ENCODE data around the gene SLC25A41. TPM values are rescaled to one million over a fixed set of nuclear protein-coding genes. Genes with fewer than 3 reads are reported as not detected.

The SLC25A41 gene
- total and polyA plus RNA-seq, 2 donors (not counting 1 experiment from before 2014, with no cell fraction given), result 0.30 to 0.48 TPM

DNA sequence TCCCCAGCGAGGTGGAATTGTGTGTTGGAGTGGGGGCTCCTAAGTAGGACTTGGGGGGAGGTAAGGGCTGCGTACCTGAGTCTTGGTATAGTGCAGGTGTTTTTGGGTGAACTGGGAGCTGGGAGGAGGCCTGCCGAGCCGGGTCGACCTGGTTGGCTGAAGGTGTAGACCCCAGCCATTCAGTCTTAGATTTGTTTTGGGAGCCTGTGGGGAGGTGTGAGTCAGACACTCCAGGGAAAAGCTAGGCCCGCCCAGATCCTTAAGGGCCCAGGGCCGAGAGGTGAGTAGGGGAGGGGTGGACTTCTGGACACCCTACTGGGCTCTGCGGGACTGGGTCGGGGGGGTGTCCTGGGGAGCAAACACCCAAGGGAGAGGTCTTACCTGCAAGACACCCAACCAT, 31.4 kb upstream of the SLC25A41 start:
- H3K27me3 ChIP-seq (replicated peaks in 1 of 4; ENCODE audit: control extremely low read depth in 1 of 4, control insufficient read depth in 3 of 4, insufficient read depth in 4 of 4, low read length in 3 of 4), result peaks cover 0 to 15% (median 6%) of the 10 kb centered on the region in 4 experiments
- peak overlapping the region; percentile 29 for H3K4me3 Mint-ChIP-seq
- DNase-seq (no peak), ATAC-seq (ENCODE audit: low read depth) (no peak)
- H3K27ac Mint-ChIP-seq, result no peak overlapping the region
- intact Hi-C loops (cut with micrococcal nuclease), result no loop called here
- 75% methylated on average over 7 of the region's 9 CpGs for WGBS (ENCODE audit: insufficient coverage)
- no peaks in the 10 kb centered on the region for H3K79me2 ChIP-seq (ENCODE audit: control insufficient read depth, insufficient read depth, low read length)
- H3K4me1 ChIP-seq (ENCODE audit: control insufficient read depth in 2 of 2, insufficient read depth in 2 of 2, low read length in 2 of 2), result peaks cover 11 to 17% of the 10 kb centered on the region in 2 donors
- peaks cover 0 to 10% (median 0%) of the 10 kb centered on the region in 3 donors for H3K9me3 ChIP-seq (ENCODE audit: control extremely low read depth in 1 of 3, control insufficient read depth in 2 of 3, insufficient read depth in 1 of 3, low read length in 2 of 3)
- no peaks in the 10 kb centered on the region for H3K9me3 Mint-ChIP-seq (ENCODE audit: insufficient read depth)
- no peak overlapping the region for H3K4me3 ChIP-seq (ENCODE audit: control extremely low read depth in 1 of 5, extremely low read depth in 1 of 5, insufficient read depth in 1 of 5, low read depth in 2 of 5, low read length in 4 of 5)
- H3K4me1 Mint-ChIP-seq, result peaks cover 19% of the 10 kb centered on the region
- no peak overlapping the region for H3K27ac ChIP-seq (ENCODE audit: low read length in 2 of 2)
- CTCF ChIA-PET, result interaction anchor here (1.0 kb wide), 1 partner anchor 38 kb away, joined by 3 read pairs; no protein-coding TSS in a partner anchor
- TF ChIP-seq EZH2 (IDR thresholded peaks at IDR 0.05; ENCODE audit: borderline replicate concordance, insufficient read depth, low read depth, low read length, poor library complexity, severe bottlenecking), result no peak
- TF ChIP-seq, protein P1, sequence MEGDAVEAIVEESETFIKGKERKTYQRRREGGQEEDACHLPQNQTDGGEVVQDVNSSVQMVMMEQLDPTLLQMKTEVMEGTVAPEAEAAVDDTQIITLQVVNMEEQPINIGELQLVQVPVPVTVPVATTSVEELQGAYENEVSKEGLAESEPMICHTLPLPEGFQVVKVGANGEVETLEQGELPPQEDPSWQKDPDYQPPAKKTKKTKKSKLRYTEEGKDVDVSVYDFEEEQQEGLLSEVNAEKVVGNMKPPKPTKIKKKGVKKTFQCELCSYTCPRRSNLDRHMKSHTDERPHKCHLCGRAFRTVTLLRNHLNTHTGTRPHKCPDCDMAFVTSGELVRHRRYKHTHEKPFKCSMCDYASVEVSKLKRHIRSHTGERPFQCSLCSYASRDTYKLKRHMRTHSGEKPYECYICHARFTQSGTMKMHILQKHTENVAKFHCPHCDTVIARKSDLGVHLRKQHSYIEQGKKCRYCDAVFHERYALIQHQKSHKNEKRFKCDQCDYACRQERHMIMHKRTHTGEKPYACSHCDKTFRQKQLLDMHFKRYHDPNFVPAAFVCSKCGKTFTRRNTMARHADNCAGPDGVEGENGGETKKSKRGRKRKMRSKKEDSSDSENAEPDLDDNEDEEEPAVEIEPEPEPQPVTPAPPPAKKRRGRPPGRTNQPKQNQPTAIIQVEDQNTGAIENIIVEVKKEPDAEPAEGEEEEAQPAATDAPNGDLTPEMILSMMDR (IDR thresholded peaks at IDR 0.05), result no peak
- H3K36me3 ChIP-seq (replicated peaks in 1 of 2; ENCODE audit: control extremely low read depth in 1 of 2, control insufficient read depth in 1 of 2, extremely low read depth in 1 of 2, insufficient read depth in 2 of 2, low read length in 1 of 2), result peaks cover 0 to 18% of the 10 kb centered on the region in 2 experiments
- no peak overlapping the region for H3K9ac ChIP-seq (ENCODE audit: low read length)
- peak overlapping the region; percentile 85 for H3K4me2 ChIP-seq (replicated peaks; ENCODE audit: low read depth, low read length, poor library complexity, severe bottlenecking)
- POLR2A ChIA-PET, result interaction anchor here (1.3 kb wide), 1 partner anchor 52 kb away, joined by 6 read pairs; no protein-coding TSS in a partner anchor
- H3K27me3 Mint-ChIP-seq, result no peaks in the 10 kb centered on the region
- no peaks in the 10 kb centered on the region for H4K20me1 ChIP-seq (ENCODE audit: control insufficient read depth, insufficient read depth, low read length, poor library complexity, severe bottlenecking)
- no peak overlapping the region for H2AFZ ChIP-seq (ENCODE audit: insufficient read depth, low read depth, low read length, poor library complexity, severe bottlenecking)

DNA sequence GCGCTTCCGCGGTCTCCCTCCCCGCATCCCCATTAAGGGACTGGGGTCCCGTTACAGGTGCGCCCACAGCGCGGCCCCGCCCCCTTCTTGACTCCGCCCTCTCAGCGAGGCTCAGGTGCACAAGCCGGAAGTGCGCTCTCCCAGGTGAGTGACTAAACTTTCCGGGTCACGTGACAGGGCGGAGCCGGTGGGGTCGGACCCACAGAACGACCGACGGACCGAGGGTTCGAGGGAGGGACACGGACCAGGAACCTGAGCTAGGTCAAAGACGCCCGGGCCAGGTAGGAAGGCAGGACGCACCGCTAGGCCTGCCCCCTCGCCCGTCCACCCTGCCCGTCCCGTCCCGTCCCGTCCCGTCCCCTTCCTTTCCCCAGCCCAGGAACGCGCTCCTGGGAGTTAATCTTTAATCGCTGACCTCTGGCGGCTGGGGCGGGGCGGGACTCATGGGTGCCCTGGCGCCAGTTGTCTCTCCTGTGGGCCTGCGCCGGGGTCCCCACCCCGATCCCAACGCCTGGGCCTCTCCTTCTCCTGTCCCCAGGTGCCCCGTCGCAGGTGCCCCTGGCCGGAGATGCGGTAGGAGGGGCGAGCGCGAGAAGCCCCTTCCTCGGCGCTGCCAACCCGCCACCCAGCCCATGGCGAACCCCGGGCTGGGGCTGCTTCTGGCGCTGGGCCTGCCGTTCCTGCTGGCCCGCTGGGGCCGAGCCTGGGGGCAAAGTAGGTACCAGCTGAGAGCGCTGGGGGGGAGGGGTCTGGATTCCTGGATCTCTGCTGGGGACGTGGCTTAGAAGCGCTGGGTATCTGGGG, 30.7 kb upstream of the SLC25A41 start, which contains the start of gene CRB3:
TSS of gene CRB3 (plus strand) at position 202 of the 804 bp plus-strand sequence. CDS start at position 633, 431 bp downstream.
- Histone ChIP-seq H2AFZ (ENCODE audit: insufficient read depth, low read depth, low read length, poor library complexity, severe bottlenecking) (peak within 1 kb of the TSS; percentile 70), H3K4me3 (ENCODE audit: control extremely low read depth in 1 of 5, extremely low read depth in 1 of 5, insufficient read depth in 1 of 5, low read depth in 2 of 5, low read length in 4 of 5) (peak within 1 kb of the TSS in 4 of 5 experiments; percentile 23 to 50 (median 32)), H3K9ac (ENCODE audit: low read length) (peak within 1 kb of the TSS; percentile 45), H3K27ac (ENCODE audit: low read length in 2 of 2) (no peak within 1 kb of the TSS), H4K20me1 (ENCODE audit: control insufficient read depth, insufficient read depth, low read length, poor library complexity, severe bottlenecking) (no peaks in the 10 kb centered on the region), H3K4me2 (replicated peaks; ENCODE audit: low read depth, low read length, poor library complexity, severe bottlenecking) (peak within 1 kb of the TSS; percentile 85), H3K27me3 (replicated peaks in 1 of 4; ENCODE audit: control extremely low read depth in 1 of 4, control insufficient read depth in 3 of 4, insufficient read depth in 4 of 4, low read length in 3 of 4) (peaks cover 0 to 15% (median 6%) of the 10 kb centered on the region in 4 experiments), H3K4me1 (ENCODE audit: control insufficient read depth in 2 of 2, insufficient read depth in 2 of 2, low read length in 2 of 2) (peaks cover 11 to 21% of the 10 kb centered on the region in 2 donors), H3K36me3 (replicated peaks in 1 of 2; ENCODE audit: control extremely low read depth in 1 of 2, control insufficient read depth in 1 of 2, extremely low read depth in 1 of 2, insufficient read depth in 2 of 2, low read length in 1 of 2) (peaks cover 0 to 12% of the 10 kb centered on the region in 2 experiments), H3K79me2 (ENCODE audit: control insufficient read depth, insufficient read depth, low read length) (no peaks in the 10 kb centered on the region), H3K9me3 (ENCODE audit: control extremely low read depth in 1 of 3, control insufficient read depth in 2 of 3, insufficient read depth in 1 of 3, low read length in 2 of 3) (peaks cover 0 to 10% (median 0%) of the 10 kb centered on the region in 3 donors)
- TF ChIP-seq, protein P1 (IDR thresholded peaks at IDR 0.05), result no peak
- TF ChIP-seq EZH2 (IDR thresholded peaks at IDR 0.05; ENCODE audit: borderline replicate concordance, insufficient read depth, low read depth, low read length, poor library complexity, severe bottlenecking), result no peak
- ATAC-seq (ENCODE audit: low read depth), result no peak
- POLR2A ChIA-PET, result interaction anchor here (1.1 kb wide), 1 partner anchor 17 kb away, joined by 4 read pairs; the partner anchor contains the start of gene DENND1C
- H3K4me1 Mint-ChIP-seq, result peaks cover 21% of the 10 kb centered on the region
- no peaks in the 10 kb centered on the region for H3K9me3 Mint-ChIP-seq (ENCODE audit: insufficient read depth)
- DNase-seq, result peak; percentile 50
- CTCF ChIA-PET, result no interaction called here
- intact Hi-C loops (cut with micrococcal nuclease), result no loop called here
- peak within 1 kb of the TSS; percentile 26 for H3K27ac Mint-ChIP-seq
- WGBS (ENCODE audit: insufficient coverage), result 13% methylated on average over 64 of the region's 65 CpGs
- no peaks in the 10 kb centered on the region for H3K27me3 Mint-ChIP-seq
- H3K4me3 Mint-ChIP-seq, result peak within 1 kb of the TSS; percentile 71

Measured in B cell (primary cell).